NAMALWA (cell line): ENCODE measurements around the gene NEO1.
"Not testable (repeated sequence)": the region's sequence is repeated elsewhere in the genome, so short reads cannot be mapped to it uniquely, and the experiment has no call there.

Experiments
- DNase-seq: peaks from one replicate; pipeline ENCODE4 v3.0.0-alpha.2; 2015; ENCODE audit warnings: low spot score

NEO1 gene

DNA sequence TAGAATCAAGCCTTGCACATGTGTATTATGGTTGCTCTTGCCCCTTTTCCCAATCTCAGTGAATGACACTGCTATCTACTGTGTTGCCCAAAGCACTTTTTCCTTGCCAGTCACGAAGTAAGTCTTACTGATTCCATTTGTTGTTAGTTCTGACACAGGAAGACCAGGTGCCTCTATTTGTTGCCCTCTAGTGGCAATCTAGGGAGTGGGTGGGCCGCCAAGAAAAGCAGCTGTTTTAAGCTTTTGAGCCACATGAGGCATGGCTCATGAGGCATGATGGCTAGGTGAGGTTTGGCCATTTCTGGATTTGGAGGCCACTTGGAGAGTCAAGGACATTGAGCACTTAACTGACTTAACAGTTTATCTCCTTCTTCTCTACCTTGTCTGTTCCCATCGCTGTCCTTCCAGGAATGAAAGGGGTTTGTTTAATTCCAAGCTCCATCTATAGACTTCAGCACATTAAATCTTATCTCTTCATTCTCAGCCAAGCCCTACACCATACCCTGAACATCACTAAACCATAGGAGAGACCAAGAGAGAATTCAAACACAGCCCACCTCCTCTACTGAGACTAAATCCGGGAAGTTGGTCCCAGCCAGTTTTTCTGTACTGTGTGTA lies 213.4 kb downstream of the NEO1 start:
- peak; percentile 76 for DNase-seq

DNA sequence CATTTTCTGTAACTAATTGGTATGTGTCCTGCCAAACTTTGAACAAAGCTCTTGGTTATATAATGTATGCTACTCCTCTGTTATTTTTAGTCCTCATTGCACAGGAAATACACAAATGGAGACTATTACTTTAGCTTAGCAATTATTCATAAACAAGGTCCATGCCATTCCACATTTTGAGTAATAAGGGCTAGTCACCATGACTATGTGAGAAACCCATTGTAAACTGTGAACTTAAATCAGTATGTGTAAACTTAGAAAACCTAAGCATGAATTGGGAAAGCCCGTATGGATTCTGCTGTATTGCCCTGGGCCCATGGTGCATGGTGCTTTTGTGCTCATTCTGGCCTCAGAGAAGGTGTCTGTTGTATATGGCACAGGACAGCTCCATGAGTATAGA lies 216.2 kb downstream of the NEO1 start:
- no peak for DNase-seq

DNA sequence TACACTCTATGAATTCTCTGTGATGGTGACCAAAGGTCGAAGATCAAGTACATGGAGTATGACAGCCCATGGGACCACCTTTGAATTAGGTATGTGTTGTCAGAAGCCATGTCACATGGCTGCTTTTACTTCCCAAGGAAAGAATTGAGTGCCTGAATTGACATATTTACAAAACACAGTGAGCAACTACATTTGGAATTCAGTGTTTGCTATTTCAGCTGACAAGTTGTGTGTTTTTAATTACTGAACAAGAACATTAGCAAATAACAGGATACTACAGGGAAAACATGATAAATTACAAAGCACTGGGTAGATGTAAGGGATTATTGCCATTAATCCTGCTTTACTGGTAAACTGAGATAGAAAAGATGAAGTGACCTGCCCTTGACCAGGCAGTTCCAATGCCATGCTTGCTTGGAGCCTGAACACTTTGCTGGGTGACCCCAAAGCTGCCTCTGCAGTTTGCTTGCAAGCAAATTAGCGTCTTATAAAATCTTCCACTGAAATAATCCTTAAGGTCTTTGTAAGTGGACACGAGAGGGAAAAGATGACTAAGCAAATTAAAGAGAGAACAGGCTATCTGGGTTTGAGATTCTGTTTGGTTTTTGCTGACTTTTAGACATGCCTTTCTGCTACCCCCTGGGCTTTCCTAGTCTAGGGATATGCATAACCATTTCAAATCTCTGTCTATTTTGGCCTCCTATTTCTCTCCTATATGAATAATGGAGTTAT lies 218.3 kb downstream of the NEO1 start:
- DNase-seq, result no peak

DNA sequence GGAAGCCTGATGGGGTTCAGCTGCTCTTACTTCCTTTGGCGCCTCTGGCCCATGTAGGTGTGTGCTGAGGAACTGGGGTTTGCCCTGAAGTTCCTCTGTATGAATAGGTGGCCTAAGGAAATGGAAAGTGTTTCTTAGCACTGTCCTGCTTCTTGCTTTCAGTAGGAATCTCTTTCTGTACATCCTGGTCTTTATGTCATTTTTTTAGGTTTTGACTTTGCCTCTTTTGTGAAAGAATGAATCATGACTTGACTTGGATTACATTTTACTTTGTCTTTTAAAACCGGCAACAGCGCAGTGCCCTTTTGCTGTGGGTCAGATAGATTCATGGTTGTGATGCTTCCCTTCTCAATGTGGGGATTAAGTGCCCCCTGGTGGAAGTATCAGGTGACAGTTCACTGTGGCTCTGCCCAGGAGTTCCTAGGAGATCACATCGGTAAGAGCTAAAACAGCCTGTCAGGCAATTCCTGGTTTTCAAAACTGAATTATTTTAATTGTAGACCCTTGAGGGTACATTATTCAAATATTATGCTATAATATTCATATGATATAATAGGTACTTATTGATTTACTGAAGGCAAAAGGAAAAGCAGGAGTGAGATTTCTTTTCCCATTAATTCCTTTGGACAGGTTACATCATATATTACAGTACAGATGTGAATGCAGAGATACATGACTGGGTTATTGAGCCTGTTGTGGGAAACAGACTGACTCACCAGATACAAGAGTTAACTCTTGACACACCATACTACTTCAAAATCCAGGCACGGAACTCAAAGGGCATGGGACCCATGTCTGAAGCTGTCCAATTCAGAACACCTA lies 221.1 kb downstream of the NEO1 start:
- peak; percentile 77 for DNase-seq

DNA sequence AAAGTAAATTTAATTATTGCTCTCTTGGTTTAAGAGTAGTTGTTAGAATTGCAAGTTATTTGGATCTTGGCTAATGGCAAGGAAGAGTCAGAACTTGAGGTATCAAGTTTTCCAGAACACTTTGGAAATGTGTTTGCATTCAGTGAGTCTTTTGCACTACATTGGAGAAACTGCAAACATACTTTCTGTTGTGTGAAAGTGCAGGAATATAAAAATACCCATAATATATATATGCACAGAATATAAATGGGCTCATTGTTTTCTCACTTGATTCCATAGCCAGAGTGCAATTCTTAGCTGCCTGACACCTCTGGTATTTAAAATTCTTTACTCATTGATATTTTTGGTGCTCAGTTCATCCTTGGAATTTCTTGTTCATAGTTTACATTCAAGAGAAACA lies 223.6 kb downstream of the NEO1 start:
- DNase-seq, result no peak

DNA sequence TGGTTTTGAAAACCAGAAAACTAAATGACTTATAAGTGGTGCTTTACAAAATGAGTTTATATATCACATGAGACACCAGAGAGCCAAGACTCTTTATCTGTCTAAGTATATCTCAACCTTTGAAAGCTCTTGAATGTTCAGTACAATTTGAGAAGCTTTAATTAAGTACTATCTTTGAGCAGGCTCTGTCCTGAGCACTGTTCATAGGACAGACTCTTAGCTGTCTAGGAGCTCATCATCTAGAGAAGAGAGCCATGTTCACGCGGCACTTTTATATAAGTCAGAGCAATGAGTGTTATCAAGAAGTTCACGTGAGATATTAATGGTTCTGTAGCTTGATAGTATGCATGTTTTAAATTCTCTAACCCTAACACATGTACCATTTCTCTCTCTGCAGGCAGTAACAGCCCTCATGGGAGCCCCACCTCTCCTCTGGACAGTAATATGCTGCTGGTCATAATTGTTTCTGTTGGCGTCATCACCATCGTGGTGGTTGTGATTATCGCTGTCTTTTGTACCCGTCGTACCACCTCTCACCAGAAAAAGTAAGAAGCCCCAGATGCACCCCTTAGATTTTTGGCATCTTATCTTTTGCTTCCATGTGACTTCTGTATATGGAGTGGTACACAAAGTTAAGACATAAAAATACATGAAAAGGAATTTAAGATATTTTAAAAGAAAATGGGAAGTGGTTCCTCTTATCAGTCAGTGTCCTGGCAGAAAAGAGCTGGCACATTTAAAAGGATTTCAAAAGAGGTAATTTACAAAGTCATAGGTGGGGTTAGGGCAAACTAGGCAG lies 230.5 kb downstream of the NEO1 start:
- no peak for DNase-seq

DNA sequence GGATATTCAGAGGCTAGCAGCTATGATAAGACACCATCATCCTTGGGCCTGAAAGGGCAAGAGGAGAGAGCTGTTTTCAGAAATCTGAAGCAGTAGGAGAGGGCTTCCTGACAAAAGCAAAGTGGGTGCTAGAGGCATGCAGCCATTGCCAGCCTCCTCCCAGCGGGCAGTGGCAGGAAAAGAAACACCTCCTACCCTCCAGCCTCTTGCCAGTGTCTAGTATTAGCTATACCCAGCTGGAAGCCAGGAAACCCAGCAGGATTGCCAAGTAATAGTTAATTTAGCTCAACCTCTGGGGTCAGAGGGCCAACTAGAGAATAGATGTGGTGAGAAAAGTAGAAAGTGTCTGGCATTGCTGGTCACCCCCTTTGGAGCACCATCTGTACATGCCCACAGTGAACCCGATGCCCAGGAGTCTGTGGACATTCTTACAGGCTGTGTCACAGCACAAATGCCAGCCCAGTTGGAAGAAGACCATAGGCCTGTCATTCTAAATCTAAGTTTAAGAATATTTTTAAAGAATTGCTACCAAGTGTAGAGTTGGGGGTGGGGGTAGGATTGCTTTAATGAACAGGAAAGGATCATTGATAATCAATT lies 231.2 kb downstream of the NEO1 start:
- no peak for DNase-seq

DNA sequence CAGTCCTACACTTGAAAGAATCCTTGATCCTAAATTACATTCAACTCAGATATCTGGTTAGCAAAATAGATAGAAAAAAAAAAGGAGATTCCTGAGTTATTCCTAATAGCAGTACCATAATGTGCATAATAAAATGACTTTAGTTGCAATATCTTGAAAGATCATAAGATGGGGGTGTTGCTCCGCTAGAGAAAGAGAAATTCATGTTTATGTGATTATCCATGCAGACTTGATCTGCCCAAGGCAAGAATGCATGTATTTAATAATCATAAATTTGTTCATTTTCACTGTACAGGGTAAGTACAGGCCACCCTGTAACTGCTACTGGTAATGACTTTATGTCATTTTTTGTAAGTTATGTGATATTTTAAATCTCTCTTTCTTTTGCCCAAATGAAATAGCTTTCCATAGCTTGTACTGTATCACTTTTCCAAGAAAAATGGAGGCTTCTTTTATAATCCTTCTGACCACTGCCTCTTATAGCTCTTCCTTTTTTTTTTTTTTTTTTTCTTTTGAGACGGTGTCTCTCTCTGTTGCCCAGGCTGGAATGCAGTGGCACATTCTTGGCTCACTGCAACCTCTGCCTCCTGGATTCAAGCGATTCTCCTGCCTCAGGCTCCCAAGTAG lies 231.9 kb downstream of the NEO1 start:
- DNase-seq, result peak; percentile 50

DNA sequence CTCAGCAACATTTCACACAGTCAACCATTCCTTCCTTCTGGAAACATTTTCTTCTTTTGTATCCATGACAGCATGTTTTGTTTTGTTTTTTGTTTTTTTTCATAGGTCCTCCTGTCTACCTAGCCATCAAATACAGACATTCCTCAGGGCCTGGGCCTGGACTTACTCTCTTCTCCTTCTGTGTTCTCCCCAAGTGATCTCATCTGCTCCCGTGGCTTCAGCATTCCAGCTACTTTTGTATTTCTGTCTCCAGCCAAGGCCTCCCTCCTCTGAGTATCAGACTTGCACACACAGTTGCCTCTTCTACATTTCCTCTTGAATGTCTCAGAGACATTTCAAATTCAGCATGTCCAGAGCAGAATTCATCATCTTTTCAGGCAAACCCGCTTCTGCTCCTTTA lies 234.0 kb downstream of the NEO1 start:
- no peak for DNase-seq

DNA sequence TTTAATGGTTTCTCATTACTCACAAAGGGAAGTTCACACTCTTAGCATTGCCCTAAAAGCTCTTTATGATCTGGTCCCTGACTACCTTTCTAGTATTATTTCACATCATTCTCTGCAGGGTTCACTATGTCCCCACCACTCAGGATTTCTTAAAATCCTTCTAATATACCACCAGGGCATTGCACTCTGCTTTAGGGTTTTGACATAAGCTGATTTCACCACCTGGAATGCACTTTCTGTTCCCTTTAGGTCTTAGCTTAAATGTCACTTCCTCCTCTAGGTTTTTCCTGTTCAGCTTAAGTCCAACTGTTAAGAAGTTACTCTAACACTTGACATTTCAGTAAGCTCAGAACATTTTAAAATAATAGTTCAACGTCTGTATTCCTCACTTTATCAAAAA lies 234.8 kb downstream of the NEO1 start:
- peak; percentile 22 for DNase-seq

DNA sequence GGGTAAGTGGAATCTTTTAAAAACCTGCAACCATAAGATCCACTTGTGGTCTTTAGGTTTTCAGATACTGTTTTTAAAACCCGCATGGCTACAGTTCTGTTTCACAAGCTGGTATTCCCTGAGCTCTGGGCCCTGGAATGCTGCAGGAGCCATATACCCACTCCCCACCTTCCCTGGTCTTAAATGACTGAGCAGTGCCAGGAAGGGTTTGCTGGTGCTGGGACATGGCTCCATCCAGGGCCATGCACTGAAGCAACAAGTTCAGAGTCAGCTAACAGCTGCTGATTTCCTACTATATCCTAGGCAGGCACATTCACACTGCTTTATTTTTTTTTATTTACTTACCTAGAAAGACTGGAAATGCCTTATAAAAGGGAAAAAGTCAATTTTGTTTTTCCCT lies 239.2 kb downstream of the NEO1 start:
- no peak for DNase-seq

DNA sequence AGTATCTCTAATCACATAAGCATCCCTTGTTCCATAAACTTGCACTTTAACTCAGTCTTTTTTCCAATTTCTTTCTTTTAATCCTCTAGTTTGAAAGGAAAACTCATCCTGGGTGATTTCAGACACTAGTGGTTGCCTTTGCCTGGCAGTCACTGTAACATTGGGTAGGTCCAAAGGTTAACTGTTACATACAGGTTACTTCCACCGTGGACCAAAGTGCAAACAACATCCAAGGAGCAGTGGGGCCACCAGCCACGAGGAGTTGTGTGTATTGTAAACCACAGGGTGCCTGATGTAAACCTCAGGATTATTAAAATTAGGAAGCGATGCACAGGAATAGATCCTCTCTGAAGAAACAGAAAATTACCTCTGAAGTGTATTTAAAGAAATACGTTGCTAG lies 241.5 kb downstream of the NEO1 start:
- DNase-seq, result no peak

DNA sequence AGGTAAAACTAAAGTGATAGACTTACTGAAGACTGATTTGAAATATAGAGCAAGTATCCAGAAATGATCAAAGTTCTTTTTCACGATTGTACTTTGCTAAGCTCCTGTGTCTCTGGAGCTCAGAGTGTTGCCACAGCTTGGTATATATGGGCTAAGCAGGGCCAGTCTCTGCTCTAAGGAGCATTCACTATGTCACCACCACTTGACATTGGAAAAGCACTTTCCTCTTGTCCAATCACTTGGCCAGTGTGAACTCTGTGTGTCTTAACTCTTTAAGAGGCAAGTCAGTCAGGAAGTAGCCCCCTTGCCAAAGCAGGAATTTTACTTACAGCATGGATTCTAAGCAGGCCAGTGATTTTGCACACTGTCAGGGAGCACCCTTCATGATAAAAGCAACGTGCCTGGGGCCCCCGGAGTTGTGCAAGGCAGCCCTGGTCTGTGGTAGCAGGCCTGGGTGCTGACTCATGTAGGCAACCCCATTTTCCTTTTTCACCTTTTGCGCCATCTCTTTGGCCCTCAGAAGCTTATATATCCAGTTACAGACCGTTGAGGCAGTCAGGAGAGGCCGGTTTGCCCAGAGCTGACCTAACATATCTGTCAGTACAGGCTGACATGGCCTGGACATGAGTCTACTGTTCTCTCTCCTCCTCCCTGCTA lies 243.5 kb downstream of the NEO1 start:
- DNase-seq, result no peak

DNA sequence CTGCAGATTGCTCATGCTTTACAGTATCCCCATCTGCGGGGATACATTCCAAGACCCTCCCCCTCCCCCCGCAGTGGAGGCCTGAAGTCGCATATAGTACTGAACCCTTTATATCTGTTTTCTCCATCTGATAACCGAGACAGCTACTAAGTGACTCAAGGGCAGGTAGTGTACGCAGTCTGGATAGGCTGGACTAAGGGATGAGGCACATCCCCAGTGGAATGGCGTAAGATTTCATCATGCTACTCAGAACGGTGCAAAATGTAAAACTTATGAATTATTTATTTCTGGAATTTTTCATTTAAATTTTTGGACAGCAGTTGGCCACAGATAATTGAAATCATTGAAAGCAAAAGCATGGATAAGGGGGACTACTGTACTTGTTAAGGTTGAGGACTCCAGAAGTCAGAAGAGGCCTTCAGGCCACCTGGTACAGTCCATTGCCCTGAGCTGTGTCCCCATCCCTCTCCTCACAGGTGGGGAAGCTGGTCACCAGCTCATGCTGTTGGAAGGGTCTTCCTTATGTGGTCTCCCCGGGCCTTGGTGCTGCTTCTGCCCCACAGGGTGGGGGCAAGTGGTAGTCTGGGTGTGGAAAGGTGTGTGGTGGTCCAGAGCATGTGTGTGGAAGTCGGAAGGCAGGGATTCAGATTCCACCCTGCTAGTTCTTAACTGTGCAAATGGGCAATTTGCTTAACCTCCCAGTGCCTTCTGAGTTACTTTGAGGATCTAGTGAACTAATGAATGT lies 244.5 kb downstream of the NEO1 start:
- DNase-seq, result no peak

DNA sequence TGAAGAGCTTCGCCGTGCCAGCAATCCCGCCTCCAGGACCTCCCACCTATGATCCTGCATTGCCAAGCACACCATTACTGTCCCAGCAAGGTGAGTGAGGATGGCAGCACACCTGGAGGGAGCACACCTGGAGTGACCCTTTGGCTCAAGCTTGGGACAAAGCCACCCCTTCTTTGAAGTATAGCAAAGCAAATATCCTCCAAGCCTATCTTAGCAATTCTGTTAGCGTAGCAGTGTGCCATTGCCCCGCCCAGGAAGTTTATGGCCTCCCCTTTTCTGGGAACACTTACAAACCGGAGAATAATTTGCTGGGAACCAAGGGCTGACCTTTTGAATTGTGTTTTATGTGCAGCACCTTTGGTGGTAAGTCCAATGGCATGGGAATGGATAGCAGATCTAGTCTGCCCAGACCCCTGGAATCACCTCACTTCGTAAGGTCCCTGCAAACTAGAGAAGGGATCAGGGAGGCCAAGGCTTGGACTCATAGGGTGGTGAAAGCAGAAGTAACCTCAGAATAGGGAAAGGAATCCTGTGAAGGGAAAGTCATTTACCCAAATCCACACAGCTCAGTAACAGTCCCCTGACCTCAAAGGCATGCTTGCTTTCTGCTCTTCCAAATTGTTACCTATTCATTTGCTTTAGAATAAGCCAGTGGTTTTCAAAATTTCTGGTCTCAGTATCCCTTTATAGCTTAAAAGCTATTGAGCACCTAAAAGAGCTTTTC lies 246.4 kb downstream of the NEO1 start:
- no peak for DNase-seq

DNA sequence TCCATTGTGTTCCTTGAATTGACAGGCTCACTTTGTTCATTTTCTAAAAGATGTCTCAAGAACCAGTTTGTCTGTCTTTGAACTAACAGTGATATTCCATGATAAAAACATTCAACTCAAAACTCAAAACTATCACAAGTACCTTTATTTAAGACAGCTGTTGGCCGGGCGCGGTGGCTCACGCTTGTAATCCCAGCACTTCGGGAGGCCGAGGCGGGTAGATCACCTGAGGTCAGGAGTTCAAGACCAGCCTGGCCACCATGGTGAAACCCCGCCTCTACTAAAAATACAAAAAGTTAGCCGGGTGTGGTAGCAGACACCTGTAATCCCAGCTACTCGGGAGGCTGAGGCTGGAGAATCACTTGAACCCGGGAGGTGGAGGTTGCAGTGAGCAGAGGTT lies 248.0 kb downstream of the NEO1 start:
- not testable (repeated sequence) for DNase-seq

DNA sequence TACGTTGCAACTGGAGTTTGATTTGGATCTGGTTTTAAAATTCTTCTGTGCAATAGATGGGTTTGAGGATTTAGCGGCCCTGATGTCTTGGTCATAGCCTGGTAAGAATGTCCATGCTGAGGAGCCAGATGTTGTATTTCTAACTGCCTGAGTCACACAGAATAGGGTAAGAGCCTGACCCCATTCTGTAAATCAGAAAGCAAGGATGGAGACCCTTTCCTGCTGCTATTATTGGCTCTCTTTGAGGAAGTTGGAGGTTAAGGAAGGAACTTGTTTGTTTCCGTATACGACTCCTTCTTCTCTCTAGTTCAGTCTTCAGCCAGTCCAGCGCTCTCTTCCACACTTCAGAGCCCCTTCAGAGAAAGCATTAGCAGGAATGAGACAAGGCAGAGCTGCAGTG lies 251.4 kb downstream of the NEO1 start:
- no peak for DNase-seq

DNA sequence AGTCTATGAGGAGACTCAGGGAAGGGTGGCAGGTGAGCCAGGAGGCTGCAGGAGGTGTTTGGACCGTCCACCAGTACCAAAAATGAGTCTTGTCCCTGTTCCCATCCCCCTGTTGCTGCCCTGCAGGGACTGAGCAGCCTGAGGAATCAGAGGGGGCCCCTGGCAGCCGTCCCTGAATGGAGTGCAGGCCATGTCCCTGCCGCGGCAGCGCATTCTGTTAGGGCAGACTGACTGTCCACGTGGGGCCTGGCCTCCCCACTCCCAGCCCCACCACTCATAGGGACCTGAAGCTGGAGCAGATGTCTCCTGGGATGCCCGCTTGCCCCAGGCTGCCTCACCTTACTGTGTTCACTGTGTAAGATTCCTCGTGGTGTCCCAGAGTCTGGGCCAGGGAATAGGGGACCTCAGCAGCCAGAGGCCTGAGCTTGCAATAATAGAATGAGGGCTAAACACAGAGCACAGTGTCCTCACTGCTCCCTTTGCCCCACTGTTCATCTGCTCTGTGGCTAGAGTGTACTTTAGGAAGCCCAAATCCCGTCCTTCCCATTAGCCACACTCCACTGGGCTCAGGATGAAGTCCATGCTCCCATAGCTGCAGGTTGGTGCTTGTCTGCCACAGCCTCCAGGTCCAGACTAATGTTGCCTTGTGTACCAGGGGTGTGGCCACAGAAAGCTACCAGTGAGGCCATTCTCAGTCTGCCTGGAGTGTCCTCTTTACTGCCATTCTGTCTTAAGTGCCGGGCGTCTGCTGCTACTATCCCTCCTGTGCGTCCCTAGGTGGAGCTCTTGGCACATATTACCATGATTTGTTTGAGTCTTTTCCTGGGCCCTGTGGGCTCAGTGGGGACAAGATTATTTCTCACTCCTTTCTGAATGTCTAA lies 253.3 kb downstream of the NEO1 start:
- DNase-seq, result peak; percentile 68

DNA sequence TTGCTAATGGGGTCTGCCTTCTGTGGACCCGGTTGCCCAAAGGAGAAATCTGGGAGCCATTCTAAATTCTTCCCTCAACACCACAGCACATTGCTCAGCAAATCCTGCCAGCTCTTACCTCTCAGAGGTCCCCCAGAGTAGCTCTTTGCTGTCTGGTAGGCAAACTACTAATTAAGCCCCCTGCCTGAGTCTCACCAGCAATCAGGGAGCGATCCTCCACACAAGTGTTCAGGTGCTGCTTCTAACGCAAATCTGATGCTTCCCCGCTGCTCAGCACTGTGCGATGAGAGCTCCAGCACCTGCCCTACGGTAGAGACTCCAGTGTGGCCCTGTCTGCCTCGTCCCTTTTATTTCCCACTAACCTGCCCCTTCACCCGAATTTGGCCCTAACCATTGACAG lies 256.0 kb downstream of the NEO1 start:
- no peak for DNase-seq
